Measurements from ENCODE around the gene DSP.
A peak's percentile ranks its signal among the peaks of the same experiment; 100 is the strongest.

DSP gene

GRCh38 chr6:7541175-7542064 lies at the start of gene DSP:
DSP (plus strand) TSS chr6:7541671; CDS start chr6:7541916, 245 bp downstream.
- Histone ChIP-seq H3K36me3 (replicated peaks; ENCODE audit: low read depth, low read length) (no peaks in the 10 kb centered on the region), H3K4me1 (ENCODE audit: low read length) (no peaks in the 10 kb centered on the region), H2AFZ (ENCODE audit: low read depth, low read length) (no peak within 1 kb of the TSS), H3K79me2 (ENCODE audit: low read length) (no peaks in the 10 kb centered on the region), H3K4me2 (ENCODE audit: low read length) (peak within 1 kb of the TSS; percentile 28), H3K27ac (ENCODE audit: low read length) (no peak within 1 kb of the TSS), H3K9me3 (ENCODE audit: insufficient read depth, low read length) (no peaks in the 10 kb centered on the region), H3K4me3 (ENCODE audit: low read length) (peak within 1 kb of the TSS; percentile 54; the same call in 1 of the 2 replicates), H3K9ac (ENCODE audit: low read length) (no peak within 1 kb of the TSS), H3K27me3 (ENCODE audit: low read depth, low read length) (0 out of 2 replicates have a peak, but pooled peaks cover 12% of the 10 kb centered on the region), H4K20me1 (ENCODE audit: insufficient read depth, low read length) (no peaks in the 10 kb centered on the region)
- TF ChIP-seq EZH2phosphoT487 (IDR thresholded peaks at IDR 0.05; ENCODE audit: low read depth) = no peak
- TF ChIP-seq CTCF (IDR thresholded peaks at IDR 0.05; ENCODE audit: low read depth, low read length) = no peak

GRCh38 chr6:7493866-7494265 lies 47.6 kb upstream of the DSP start:
- H2AFZ ChIP-seq (ENCODE audit: low read depth, low read length) = no peak overlapping the region
- no peak overlapping the region for H3K27ac ChIP-seq (ENCODE audit: low read length)
- TF ChIP-seq CTCF (IDR thresholded peaks at IDR 0.05; ENCODE audit: low read depth, low read length) (no peak), EZH2phosphoT487 (IDR thresholded peaks at IDR 0.05; ENCODE audit: low read depth) (no peak)
- H3K4me3 ChIP-seq (ENCODE audit: low read length) = no peak overlapping the region
- H4K20me1 ChIP-seq (ENCODE audit: insufficient read depth, low read length) = no peaks in the 10 kb centered on the region
- H3K9ac ChIP-seq (ENCODE audit: low read length) = no peak overlapping the region
- no peak overlapping the region for H3K4me2 ChIP-seq (ENCODE audit: low read length)
- peaks cover 11% of the 10 kb centered on the region; the same call in 1 of the 2 replicates for H3K27me3 ChIP-seq (ENCODE audit: low read depth, low read length)
- no peaks in the 10 kb centered on the region for H3K79me2 ChIP-seq (ENCODE audit: low read length)
- H3K4me1 ChIP-seq (ENCODE audit: low read length) = no peaks in the 10 kb centered on the region
- no peaks in the 10 kb centered on the region for H3K36me3 ChIP-seq (replicated peaks; ENCODE audit: low read depth, low read length)
- H3K9me3 ChIP-seq (ENCODE audit: insufficient read depth, low read length) = no peaks in the 10 kb centered on the region

GRCh38 chr6:7494638-7495037 lies 46.8 kb upstream of the DSP start:
- Histone ChIP-seq H2AFZ (ENCODE audit: low read depth, low read length) (no peak overlapping the region), H3K4me3 (ENCODE audit: low read length) (no peak overlapping the region), H3K9me3 (ENCODE audit: insufficient read depth, low read length) (no peaks in the 10 kb centered on the region), H3K4me1 (ENCODE audit: low read length) (no peaks in the 10 kb centered on the region), H4K20me1 (ENCODE audit: insufficient read depth, low read length) (no peaks in the 10 kb centered on the region), H3K79me2 (ENCODE audit: low read length) (no peaks in the 10 kb centered on the region), H3K27ac (ENCODE audit: low read length) (no peak overlapping the region), H3K9ac (ENCODE audit: low read length) (no peak overlapping the region), H3K4me2 (ENCODE audit: low read length) (no peak overlapping the region), H3K27me3 (ENCODE audit: low read depth, low read length) (peaks cover 11% of the 10 kb centered on the region; the same call in 1 of the 2 replicates), H3K36me3 (replicated peaks; ENCODE audit: low read depth, low read length) (no peaks in the 10 kb centered on the region)
- no peak for TF ChIP-seq CTCF (IDR thresholded peaks at IDR 0.05; ENCODE audit: low read depth, low read length)
- no peak for TF ChIP-seq EZH2phosphoT487 (IDR thresholded peaks at IDR 0.05; ENCODE audit: low read depth)

GRCh38 chr6:7496266-7496875 lies 45.1 kb upstream of the DSP start:
- Histone ChIP-seq H3K4me1 (ENCODE audit: low read length) (no peaks in the 10 kb centered on the region), H3K79me2 (ENCODE audit: low read length) (no peaks in the 10 kb centered on the region), H2AFZ (ENCODE audit: low read depth, low read length) (no peak overlapping the region), H3K4me2 (ENCODE audit: low read length) (no peak overlapping the region), H3K27ac (ENCODE audit: low read length) (no peak overlapping the region), H3K9ac (ENCODE audit: low read length) (no peak overlapping the region), H3K36me3 (replicated peaks; ENCODE audit: low read depth, low read length) (no peaks in the 10 kb centered on the region), H3K4me3 (ENCODE audit: low read length) (no peak overlapping the region), H4K20me1 (ENCODE audit: insufficient read depth, low read length) (no peaks in the 10 kb centered on the region), H3K9me3 (ENCODE audit: insufficient read depth, low read length) (no peaks in the 10 kb centered on the region), H3K27me3 (ENCODE audit: low read depth, low read length) (peaks cover 6% of the 10 kb centered on the region; the same call in 1 of the 2 replicates)
- TF ChIP-seq CTCF (IDR thresholded peaks at IDR 0.05; ENCODE audit: low read depth, low read length) (no peak), EZH2phosphoT487 (IDR thresholded peaks at IDR 0.05; ENCODE audit: low read depth) (no peak)

Measured in OCI-LY3 (cell line).